ENCODE measurements around the gene MAGI2. TPM values are rescaled to one million over a fixed set of nuclear protein-coding genes. Genes with fewer than 3 reads are reported as not detected.

The MAGI2 gene
- total RNA-seq, 1 experiment from 2014 or later = 2.0 TPM

DNA sequence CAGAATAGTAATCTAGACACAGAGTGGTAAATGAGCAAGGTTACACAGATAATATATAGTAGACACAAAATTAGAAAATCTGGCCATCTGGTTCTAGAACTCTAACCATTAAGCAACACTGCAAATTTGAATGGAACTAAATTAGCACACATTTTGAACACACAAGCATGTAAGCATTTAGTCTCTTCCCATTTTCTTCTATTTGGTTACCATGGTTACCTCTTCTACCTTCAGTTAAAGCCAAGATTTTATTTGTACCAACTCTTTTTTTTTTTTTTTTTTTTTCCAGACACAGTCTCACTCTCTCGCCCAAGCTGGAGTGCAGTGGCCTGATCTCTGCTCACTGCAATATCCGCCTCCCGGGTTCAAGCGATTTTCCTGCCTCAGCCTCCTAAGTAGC lies 790.5 kb downstream of the MAGI2 start:
- in situ Hi-C loops (cut with HindIII; ENCODE audit: low pct_unique_long_range_greater_than_20kb, low sequenced_read_pairs) = no loop called here
- no peak for DNase-seq (ENCODE audit: low read depth, low spot score)

DNA sequence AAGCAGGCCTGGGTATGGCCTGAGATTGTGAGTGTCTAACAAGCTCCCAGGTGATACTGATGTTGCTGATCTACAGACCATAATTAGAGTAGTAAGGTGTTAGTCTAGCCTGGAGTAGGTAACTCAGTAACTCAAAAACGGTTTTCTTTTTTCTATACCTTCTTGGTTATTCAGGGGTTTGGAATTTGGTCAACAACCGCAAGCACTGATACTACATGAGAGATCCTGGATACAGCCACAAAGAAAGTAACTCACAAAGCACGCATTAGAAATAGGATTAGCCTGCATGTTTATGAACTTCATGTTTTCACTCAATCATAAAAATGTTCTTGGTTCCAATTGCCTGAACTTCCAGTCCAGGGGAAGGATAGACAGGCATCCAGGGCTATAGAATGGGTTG lies 803.5 kb downstream of the MAGI2 start:
- in situ Hi-C loops (cut with HindIII; ENCODE audit: low pct_unique_long_range_greater_than_20kb, low sequenced_read_pairs) = no loop called here
- DNase-seq (ENCODE audit: low read depth, low spot score) = no peak

DNA sequence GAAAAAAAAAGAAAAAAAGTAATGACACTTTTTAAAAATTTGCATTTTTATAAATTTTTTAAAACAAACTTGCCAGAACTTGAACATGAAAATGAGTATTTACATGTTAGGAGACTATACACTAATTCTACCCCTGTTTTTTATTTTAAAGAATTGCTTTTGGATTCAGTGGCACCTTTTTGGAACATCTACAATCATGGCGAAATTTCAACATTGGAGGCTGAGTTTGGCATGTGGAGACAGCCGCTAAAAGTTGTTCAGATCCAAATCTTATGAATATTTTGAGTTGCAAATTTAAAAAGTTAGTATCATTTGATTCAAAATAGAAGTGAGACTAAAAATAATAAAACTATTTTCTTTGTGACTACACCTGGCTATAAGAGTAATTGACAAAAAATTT lies 804.2 kb downstream of the MAGI2 start:
- no peak for DNase-seq (ENCODE audit: low read depth, low spot score)
- in situ Hi-C loops (cut with HindIII; ENCODE audit: low pct_unique_long_range_greater_than_20kb, low sequenced_read_pairs) = no loop called here

DNA sequence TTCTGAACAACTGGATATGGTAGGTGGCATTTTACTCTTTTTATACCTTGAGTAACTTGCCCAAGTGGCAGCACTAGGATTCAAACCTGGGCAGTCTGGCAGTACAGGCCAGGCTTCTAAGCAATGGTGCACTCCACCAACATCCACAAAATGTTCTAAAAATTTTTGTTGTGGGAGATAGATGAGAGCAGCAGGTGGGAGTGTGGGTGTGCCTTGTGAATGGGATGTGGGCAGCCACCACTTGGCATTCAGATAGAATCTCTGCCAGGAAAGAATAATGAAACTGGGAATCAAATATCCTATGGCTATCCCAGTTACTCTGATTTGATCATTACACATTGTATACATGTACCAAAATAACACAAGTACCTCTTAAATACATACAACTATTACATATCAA lies 810.7 kb downstream of the MAGI2 start:
- in situ Hi-C loops (cut with HindIII; ENCODE audit: low pct_unique_long_range_greater_than_20kb, low sequenced_read_pairs) = no loop called here
- no peak for DNase-seq (ENCODE audit: low read depth, low spot score)

DNA sequence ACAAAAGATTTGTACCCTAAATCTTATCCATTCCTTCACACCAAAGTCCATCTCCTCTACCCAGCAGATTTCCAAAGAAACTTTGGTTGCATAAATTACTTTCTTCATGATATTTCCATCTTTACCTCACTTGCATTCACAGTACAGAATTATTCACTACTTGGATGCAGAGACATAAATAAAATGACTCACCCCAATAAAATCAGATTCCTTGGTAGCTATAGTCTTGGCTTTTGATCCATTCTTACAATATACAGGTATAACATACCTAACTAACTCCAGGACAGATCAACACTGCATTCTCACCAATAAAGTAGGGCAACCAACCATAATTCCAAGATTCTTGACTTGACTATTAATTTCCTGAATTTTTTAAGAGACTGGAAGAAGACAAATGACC lies 815.1 kb downstream of the MAGI2 start:
- in situ Hi-C loops (cut with HindIII; ENCODE audit: low pct_unique_long_range_greater_than_20kb, low sequenced_read_pairs) = no loop called here
- no peak for DNase-seq (ENCODE audit: low read depth, low spot score)

DNA sequence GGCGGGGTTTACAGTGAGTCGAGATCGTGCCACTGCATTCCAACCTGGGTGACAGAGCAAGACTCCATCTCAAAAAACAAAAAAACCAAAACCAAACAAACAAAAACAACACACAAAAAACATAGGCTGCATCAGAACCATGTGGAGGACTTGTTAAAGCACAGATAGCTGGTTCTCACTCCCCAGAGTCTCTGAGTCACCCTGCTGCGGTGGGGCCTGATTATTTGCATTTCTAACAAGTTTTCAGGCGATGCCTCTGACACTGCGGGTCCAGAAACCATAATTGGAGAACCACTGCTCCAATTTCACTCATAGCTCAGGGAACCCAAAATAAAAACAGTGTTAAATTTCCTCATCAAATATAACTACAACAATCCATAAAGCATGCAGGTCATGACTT lies 816.7 kb downstream of the MAGI2 start:
- in situ Hi-C loops (cut with HindIII; ENCODE audit: low pct_unique_long_range_greater_than_20kb, low sequenced_read_pairs) = no loop called here
- DNase-seq (ENCODE audit: low read depth, low spot score) = no peak

DNA sequence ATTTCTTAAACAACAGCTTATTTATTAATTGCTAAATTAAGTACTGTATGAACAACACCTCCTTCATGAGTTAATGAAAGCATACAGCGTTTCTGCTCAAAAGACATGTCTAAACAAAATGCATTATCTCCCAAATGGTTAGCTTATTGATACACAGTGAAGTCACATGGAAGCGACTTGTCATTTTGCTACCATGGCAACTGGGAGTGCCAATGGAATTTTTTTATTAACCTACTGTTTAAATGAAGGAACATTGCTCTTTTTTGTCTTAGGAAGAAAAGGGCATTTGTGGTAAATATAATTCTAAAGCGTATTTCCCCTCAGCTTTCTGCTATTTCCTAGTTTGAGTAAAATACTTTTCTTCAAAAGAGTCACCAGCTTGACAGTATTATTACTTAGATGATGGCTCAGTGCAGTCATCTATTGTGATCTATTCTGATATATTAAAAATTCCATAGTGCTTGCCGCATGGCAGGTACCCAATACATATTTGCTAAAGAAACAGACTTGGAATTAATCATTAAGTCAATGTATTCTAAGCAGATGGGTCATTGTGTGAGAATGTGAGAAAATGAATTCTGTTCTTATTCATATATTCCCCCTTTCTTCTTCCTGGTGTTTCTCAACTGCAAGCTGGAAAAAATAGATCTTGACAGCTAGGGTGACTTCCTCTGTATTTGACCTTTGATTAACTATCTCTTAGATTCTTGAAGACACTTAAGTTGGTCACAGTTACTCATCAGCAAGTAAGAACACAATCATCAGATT lies 818.3 kb downstream of the MAGI2 start:
- in situ Hi-C loops (cut with HindIII; ENCODE audit: low pct_unique_long_range_greater_than_20kb, low sequenced_read_pairs) = no loop called here
- no peak for DNase-seq (ENCODE audit: low read depth, low spot score)

DNA sequence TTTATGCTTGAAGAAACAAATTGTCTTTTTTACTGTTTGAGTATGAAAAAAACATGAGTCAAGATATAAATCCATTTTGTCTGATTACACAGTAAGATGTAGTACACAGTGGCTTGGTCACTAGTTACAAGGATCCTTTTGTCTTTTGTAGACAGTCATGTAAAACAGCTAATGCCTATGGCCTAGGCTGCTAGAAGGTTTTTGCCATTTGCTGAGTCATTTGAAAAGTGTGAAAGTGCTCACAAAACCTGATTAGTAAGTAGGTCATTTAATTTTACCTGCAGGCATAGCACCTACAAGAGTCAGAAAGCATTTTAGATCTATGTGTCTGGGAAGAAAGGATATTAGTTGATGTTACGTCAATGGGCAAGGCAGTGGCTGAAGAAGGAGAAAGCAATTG lies 819.4 kb downstream of the MAGI2 start:
- peak; percentile 28 for DNase-seq (ENCODE audit: low read depth, low spot score)
- in situ Hi-C loops (cut with HindIII; ENCODE audit: low pct_unique_long_range_greater_than_20kb, low sequenced_read_pairs) = no loop called here

DNA sequence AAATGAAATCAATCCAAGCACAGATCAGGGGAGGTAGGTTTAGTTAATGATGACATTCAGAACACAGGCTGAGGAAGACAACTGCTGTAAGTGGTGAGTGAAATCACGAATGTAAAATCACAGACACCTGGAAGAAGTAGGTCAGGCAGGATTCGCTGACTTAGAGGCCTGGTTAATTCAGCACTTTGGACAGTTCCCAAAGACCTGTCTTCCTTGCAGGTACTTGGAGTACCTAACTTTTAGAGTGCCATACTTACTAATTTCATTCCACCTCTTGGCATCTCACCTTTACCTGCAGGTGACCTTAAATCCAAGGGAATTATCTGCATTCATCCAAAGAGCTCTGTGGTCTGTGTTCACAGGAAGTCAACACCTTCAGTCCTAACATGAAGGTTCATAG lies 832.5 kb downstream of the MAGI2 start:
- in situ Hi-C loops (cut with HindIII; ENCODE audit: low pct_unique_long_range_greater_than_20kb, low sequenced_read_pairs) = no loop called here
- peak; percentile 8 for DNase-seq (ENCODE audit: low read depth, low spot score)

DNA sequence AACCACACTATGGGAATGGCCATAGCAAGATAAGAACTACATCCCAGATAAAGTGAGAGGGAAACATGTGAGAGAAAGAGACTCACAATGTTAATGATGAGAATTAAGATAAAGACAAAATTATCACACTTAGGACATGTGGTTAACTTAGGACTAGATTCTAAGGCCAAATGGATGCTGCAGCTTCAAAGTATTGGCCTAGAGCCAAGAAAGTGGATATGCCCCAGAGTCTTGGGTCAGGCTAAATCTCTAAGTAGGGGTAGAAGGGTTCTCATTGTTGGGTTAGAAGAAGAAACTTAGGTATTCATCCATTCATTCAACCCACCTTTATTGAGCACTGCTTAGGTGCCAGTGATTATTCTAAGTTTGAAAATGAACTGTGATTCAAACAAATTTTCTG lies 836.9 kb downstream of the MAGI2 start:
- in situ Hi-C loops (cut with HindIII; ENCODE audit: low pct_unique_long_range_greater_than_20kb, low sequenced_read_pairs) = no loop called here
- DNase-seq (ENCODE audit: low read depth, low spot score) = no peak

DNA sequence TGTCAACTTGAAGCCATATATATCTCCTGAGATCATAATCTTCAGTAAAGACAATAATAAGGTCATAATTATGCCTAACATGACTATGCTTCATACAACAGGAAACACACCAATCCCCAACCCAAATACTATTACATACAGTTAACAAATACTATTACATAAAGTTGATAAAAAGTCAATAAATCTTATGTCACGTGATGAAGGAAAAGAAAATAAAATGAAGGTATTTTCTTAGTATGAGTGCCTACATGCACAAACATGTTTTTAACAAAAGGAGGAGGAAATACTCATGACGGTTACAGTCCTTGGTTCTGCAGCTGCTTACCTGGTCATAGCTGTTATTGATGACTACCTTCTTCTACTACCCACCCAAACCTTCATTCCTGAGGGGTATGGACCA lies 844.2 kb downstream of the MAGI2 start:
- DNase-seq (ENCODE audit: low read depth, low spot score) = no peak
- in situ Hi-C loops (cut with HindIII; ENCODE audit: low pct_unique_long_range_greater_than_20kb, low sequenced_read_pairs) = no loop called here

DNA sequence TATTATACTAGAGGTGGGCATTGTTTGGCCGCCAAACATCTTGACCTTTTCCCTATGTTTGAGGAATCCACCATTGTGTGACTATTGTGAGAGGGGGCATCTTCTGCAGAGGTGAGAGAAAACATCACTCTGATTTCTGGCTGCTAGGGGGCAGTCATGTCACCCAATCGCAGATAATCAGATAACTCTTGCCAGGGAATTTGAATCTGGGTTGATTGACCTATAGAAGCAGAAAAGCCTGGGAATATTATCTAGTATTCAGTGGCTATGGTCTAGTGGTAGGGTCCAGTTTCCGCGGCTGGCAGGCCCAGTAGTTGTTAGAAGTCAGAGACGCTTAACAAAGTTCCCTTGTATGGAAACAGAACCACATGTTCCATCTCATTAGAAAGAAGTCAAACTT lies 846.4 kb downstream of the MAGI2 start:
- DNase-seq (ENCODE audit: low read depth, low spot score) = peak; percentile 71

DNA sequence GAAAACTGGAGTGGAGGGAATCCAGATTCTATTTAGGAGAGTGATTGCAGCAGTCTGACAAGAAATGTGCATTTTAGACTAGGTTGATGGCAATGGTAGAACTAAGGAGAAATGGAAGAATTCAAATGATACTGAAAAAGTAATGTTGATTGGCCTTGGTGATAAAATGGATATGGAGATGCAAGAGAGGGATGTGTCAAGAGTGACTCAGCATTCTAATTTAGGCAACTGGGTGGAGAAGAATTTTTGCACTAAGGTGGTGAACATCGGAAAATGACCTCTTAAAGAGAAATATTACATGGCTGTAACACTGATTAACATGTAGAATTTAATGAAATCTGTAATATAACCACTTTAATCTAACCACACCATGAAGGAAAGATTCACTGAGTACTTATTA lies 848.3 kb downstream of the MAGI2 start:
- in situ Hi-C loops (cut with HindIII; ENCODE audit: low pct_unique_long_range_greater_than_20kb, low sequenced_read_pairs) = no loop called here

More for the DNA sequence above, 846.4 kb downstream of the MAGI2 start:
- in situ Hi-C loops (cut with HindIII; ENCODE audit: low pct_unique_long_range_greater_than_20kb, low sequenced_read_pairs) = no loop called here

DNA sequence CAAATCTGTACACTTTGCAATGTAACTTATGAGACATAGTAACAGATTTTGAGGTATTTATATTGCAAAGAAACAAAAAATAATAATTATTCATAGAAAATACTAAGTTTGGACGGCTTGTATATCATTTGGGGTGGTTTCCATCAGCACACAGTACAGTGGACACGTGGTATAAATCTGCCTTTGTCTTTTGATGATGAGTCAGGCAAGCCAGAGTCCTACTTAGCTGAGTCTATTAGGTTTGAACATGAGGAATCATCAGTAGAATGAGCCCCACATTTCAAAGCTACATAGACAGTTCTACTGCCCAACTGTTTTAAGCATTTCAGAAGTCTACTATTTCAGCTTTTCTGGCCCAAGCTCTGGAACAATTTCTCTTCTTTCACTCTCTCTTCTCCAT lies 851.7 kb downstream of the MAGI2 start:
- in situ Hi-C loops (cut with HindIII; ENCODE audit: low pct_unique_long_range_greater_than_20kb, low sequenced_read_pairs) = no loop called here
- no peak for DNase-seq (ENCODE audit: low read depth, low spot score)

More for the DNA sequence above, 848.3 kb downstream of the MAGI2 start:
- no peak for DNase-seq (ENCODE audit: low read depth, low spot score)

DNA sequence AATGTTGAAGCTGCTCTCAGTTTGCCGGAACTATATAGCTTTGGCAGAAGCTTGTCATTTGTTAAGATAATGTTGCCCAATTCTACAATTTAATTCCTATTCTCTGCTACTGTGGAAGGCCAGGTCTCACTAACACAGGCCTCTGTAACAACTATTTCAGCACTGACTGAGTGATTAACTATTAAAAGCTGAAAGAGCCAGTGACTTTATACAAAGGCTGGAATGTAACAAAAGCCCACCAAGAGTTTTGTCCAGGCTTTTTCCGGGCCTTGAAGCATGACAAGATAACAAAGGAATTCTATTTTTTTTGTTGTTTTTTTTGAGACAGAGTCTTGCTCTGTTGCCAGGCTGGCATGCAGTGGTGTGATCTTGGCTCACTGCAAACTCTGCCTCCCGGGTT lies 859.3 kb downstream of the MAGI2 start:
- in situ Hi-C loops (cut with HindIII; ENCODE audit: low pct_unique_long_range_greater_than_20kb, low sequenced_read_pairs) = no loop called here
- DNase-seq (ENCODE audit: low read depth, low spot score) = no peak

DNA sequence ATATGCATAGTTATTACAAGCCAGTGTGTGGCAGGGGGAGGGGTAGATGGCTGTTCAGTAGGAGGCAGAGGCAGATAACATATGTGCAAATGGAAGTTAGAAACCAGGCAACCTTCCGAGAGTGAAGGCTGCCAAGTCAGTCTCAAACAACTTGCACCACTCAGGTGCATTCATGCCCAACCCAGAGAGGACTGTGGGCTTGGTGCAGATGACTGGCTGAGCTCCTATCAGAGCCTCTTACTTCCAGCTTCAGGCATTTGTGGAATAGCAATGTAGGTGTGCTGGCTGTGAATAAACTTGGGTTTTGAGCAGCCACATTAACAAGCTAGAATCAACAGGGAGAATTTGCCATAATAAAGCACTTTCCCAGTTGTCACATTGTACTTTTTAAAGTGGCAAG lies 865.1 kb downstream of the MAGI2 start:
- no peak for DNase-seq (ENCODE audit: low read depth, low spot score)
- in situ Hi-C loops (cut with HindIII; ENCODE audit: low pct_unique_long_range_greater_than_20kb, low sequenced_read_pairs) = no loop called here

DNA sequence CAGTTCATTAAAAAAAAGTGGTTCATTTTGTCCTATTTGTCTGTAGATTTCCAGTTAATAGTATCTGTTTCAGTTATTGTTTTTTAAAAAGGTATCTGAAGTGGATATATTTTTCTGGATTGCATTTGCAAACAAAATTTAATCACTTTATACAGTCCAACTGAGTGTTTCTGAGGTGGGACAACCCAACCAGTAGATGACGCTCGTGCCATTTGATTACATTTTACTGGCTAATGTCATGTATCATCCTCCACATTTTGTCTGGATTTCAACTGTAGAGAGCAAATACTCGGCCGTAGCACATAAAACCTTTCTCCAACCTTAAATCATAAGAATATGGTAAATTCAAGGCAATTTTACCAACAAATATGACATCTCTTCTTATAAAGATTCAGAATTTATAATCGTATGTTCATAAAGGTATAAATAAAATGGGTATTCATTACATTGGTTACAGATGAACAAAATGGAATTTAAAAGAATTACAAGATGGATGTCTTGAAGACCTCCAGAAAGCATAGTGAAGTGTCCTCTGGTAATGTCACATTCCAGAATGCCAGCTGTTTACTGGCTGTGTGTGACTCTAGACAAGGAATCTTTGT lies 865.9 kb downstream of the MAGI2 start:
- peak; percentile 83 for DNase-seq (ENCODE audit: low read depth, low spot score)
- in situ Hi-C loops (cut with HindIII; ENCODE audit: low pct_unique_long_range_greater_than_20kb, low sequenced_read_pairs) = no loop called here

DNA sequence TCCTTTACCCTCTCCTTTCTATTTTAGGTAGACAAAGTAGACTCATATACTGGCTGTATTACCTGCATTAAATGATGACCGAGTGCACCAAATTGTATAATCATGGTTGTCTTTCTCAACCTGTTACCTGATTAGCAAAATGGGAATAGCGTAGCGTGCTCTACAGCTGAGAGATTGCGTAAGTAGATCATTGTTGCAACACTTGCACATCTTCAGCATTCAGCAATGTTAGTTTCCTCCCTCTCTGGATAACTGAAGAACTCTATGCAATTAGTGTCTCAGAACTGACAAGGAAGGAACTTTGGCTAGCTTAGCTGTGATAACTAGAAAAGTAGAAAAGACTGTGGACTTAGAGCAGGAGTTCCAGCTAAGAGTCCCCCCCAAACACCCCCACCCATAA lies 867.5 kb downstream of the MAGI2 start:
- DNase-seq (ENCODE audit: low read depth, low spot score) = no peak
- in situ Hi-C loops (cut with HindIII; ENCODE audit: low pct_unique_long_range_greater_than_20kb, low sequenced_read_pairs) = no loop called here

DNA sequence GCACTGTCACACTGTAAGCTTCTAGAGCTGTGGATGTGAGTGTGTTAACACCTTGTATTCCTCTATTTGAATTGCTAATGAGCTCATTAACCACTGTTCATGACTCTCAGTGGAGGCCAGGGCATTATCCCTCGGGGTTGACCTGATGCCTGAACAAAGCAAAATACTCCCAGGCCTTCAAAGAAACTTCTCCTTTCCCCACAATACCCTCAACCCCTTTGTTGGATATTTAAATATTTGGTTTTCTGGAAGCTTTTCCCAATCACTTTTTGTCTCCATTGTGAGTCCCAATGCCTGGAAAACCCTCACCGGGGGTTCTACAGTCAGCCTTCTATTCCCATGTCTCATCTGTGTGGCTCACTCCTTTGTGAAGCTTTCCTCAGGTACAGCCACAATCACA lies 874.8 kb downstream of the MAGI2 start:
- in situ Hi-C loops (cut with HindIII; ENCODE audit: low pct_unique_long_range_greater_than_20kb, low sequenced_read_pairs) = no loop called here
- DNase-seq (ENCODE audit: low read depth, low spot score) = no peak

Data from SK-MEL-5 (cell line).